Omental fat pad (tissue), 4 donors: ENCODE data around the gene LY6G6C. TPM values are rescaled to one million over a fixed set of nuclear protein-coding genes. Genes with fewer than 3 reads are reported as not detected.

ENCODE experiments used
- ATAC-seq: fragments of 150-250 bp; one replicate; pipeline ENCODE4 v1.9.1; 2016; ENCODE audit warnings: mild to moderate bottlenecking, moderate library complexity; ENCODE audit not compliant: low FRiP score
- DNase-seq: peaks from one replicate; pipeline ENCODE4 v3.0.0-alpha.2; 2019; ENCODE audit warnings: low spot score
- total RNA-seq, 4 donors: library from RNA; depleted of rRNA; stranded (reverse); fragments of >200 nt; gene quantifications; one replicate each; pipeline ENCODE4 v1.1.0, GENCODE V29; 2016
- TF ChIP-seq, protein P1 (sequence below), 3 donors: fragments of 450-650 bp; IDR thresholded peaks; one replicate each; pipeline ENCODE4 v1.5.1; 2016 to 2017; ENCODE audit warnings: antibody characterized with exemption in 3 of 3, mild to moderate bottlenecking in 3 of 3, moderate library complexity in 2 of 3

The LY6G6C gene
- total RNA-seq, 4 donors from 2014 or later: 0.74 TPM; not detected in 3

- no peak for DNase-seq
Measured at GRCh38 chr6:31765559-31765909, 44.0 kb upstream of the LY6G6C start.

GRCh38 chr6:31764198-31764597 lies 42.7 kb upstream of the LY6G6C start:
- TF ChIP-seq, protein P1, sequence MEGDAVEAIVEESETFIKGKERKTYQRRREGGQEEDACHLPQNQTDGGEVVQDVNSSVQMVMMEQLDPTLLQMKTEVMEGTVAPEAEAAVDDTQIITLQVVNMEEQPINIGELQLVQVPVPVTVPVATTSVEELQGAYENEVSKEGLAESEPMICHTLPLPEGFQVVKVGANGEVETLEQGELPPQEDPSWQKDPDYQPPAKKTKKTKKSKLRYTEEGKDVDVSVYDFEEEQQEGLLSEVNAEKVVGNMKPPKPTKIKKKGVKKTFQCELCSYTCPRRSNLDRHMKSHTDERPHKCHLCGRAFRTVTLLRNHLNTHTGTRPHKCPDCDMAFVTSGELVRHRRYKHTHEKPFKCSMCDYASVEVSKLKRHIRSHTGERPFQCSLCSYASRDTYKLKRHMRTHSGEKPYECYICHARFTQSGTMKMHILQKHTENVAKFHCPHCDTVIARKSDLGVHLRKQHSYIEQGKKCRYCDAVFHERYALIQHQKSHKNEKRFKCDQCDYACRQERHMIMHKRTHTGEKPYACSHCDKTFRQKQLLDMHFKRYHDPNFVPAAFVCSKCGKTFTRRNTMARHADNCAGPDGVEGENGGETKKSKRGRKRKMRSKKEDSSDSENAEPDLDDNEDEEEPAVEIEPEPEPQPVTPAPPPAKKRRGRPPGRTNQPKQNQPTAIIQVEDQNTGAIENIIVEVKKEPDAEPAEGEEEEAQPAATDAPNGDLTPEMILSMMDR (IDR thresholded peaks at IDR 0.05): no peak
- no peak for DNase-seq
- ATAC-seq: no peak

More at GRCh38 chr6:31765559-31765909, 44.0 kb upstream of the LY6G6C start:
- TF ChIP-seq, protein P1 (IDR thresholded peaks at IDR 0.05): no peak
- ATAC-seq: no peak

GRCh38 chr6:31763619-31763940 lies 42.0 kb upstream of the LY6G6C start:
- TF ChIP-seq, protein P1 (IDR thresholded peaks at IDR 0.05): no peak
- ATAC-seq: no peak
- DNase-seq: no peak

GRCh38 chr6:31762878-31763618 lies 41.5 kb upstream of the LY6G6C start:
- DNase-seq (no peak), ATAC-seq (no peak)
- TF ChIP-seq, protein P1 (IDR thresholded peaks at IDR 0.05): no peak

DNA sequence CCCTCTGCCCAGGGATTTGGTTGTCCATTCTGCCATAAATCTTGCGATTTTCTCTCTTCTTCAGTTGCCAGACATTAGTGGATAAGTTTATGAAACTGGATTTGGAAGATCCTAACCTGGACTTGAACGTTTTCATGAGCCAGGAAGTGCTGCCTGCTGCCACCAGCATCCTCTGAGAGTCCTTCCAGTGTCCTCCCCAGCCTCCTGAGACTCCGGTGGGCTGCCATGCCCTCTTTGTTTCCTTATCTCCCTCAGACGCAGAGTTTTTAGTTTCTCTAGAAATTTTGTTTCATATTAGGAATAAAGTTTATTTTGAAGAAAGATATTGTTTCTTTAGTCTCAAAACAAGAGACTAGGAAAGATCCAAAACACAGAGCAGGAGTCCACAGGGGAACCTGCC lies 40.8 kb upstream of the LY6G6C start, which contains the start of gene SAPCD1:
Gene SAPCD1, plus strand, starts transcription at position 301 of the 400 bp plus-strand sequence. CDS start 399 bp downstream, outside the sequence.
- TF ChIP-seq, protein P1 (IDR thresholded peaks at IDR 0.05): no peak
- DNase-seq (no peak), ATAC-seq (no peak)

DNA sequence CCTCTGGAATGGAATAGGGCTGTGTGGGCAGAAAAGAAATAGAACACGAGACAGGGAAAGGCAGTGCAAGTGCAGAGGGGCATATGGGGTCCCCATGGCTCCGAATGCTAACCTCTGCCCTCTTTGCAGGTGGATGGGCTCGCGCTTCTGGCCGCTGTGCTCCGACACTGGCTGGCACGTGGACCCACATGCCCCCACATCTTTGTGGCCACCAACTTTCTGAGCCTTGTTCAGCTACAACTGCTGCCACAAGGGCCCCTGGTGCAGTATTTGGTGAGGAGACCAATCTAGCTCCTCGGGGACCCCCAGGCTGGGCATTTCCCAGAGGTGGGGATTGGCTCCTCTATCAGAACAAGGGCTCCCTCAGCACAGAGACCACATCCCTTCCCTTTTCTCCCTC lies 39.8 kb upstream of the LY6G6C start:
- TF ChIP-seq, protein P1 (IDR thresholded peaks at IDR 0.05): no peak
- DNase-seq (no peak), ATAC-seq (no peak)

DNA sequence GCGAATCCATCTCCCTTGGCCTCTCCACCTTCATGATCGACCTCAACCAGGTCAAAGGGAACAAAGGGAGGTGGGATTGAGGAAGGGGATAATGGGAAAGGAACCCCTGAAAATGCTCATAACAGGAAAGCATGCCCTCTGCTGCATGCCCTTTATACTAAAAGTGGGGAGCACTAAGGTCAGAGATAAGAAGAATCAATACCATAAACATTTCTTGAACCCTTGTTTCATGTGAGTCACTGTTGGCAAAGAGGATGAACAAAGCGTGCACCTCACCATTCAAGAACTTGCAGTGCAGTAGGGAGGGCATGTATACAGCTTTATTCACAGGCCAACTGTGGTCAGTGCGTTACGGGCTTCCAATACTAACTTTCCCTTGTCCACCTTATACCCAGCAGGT lies 39.2 kb upstream of the LY6G6C start:
- ATAC-seq: no peak
- TF ChIP-seq, protein P1 (IDR thresholded peaks at IDR 0.05): no peak

More for the DNA sequence above, 39.2 kb upstream of the LY6G6C start:
- DNase-seq: no peak
